ENCODE measurements around the gene TMEM151B.

DNA sequence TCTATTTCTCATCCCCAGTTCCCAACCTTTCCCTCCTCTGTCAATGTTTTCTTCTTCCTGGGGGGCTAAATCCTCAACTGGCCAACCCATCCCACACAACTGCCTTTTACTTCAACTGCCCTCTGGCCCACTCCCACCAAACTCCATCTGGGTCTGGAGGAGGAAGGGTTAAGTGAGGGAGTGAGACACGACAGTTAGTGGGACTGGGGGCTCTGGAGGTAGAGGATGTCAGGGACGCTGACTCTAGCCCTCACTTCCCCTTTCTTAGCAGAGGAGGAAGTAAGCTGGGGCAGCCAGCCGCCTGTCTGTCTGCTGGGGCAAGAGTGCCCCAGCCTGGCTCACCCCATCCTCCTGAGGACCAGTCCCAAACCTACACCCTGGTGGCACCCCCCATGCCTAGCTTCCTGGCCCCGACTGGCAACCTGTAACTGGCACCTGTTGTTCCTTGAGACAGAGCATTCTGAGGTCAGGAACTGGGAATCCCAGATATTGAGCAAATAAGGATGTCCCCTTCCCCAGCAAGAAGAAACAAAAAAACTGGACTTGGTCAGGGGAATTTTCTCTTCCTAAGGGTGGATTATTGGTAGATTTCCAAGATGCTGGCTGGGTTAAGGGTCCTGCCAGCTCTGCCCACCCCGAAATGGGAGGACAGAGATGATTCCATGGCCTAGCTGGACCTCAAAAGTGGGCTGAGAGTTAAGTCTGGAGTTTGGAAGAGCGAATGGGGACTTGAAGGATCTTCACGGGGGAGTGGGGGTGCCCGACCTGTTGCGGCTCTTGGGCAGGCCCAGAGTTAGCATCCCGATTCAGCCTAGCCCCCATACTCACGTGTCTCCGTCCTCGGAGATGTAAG lies 5.9 kb upstream of the TMEM151B start:
- TF ChIP-seq EP300 (IDR thresholded peaks at IDR 0.05; ENCODE audit: borderline replicate concordance) (no peak), YY1 (IDR thresholded peaks at IDR 0.05; ENCODE audit: low read depth) (no peak), EGR1 (IDR thresholded peaks at IDR 0.05) (no peak), USF1 (IDR thresholded peaks at IDR 0.05) (no peak), MAX (IDR thresholded peaks at IDR 0.05) (no peak)
- TF ChIP-seq, protein P1, sequence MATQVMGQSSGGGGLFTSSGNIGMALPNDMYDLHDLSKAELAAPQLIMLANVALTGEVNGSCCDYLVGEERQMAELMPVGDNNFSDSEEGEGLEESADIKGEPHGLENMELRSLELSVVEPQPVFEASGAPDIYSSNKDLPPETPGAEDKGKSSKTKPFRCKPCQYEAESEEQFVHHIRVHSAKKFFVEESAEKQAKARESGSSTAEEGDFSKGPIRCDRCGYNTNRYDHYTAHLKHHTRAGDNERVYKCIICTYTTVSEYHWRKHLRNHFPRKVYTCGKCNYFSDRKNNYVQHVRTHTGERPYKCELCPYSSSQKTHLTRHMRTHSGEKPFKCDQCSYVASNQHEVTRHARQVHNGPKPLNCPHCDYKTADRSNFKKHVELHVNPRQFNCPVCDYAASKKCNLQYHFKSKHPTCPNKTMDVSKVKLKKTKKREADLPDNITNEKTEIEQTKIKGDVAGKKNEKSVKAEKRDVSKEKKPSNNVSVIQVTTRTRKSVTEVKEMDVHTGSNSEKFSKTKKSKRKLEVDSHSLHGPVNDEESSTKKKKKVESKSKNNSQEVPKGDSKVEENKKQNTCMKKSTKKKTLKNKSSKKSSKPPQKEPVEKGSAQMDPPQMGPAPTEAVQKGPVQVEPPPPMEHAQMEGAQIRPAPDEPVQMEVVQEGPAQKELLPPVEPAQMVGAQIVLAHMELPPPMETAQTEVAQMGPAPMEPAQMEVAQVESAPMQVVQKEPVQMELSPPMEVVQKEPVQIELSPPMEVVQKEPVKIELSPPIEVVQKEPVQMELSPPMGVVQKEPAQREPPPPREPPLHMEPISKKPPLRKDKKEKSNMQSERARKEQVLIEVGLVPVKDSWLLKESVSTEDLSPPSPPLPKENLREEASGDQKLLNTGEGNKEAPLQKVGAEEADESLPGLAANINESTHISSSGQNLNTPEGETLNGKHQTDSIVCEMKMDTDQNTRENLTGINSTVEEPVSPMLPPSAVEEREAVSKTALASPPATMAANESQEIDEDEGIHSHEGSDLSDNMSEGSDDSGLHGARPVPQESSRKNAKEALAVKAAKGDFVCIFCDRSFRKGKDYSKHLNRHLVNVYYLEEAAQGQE (IDR thresholded peaks at IDR 0.05; ENCODE audit: low read depth) = no peak
